ENCODE results near the gene CEACAM7. TPM values are rescaled to one million over a fixed set of nuclear protein-coding genes. Genes with fewer than 3 reads are reported as not detected.
"Not testable (repeated sequence)": the region's sequence is repeated elsewhere in the genome, so short reads cannot be mapped to it uniquely, and the experiment has no call there.

Gene CEACAM7
- total RNA-seq, 2 donors from 2014 or later: not detected

DNA sequence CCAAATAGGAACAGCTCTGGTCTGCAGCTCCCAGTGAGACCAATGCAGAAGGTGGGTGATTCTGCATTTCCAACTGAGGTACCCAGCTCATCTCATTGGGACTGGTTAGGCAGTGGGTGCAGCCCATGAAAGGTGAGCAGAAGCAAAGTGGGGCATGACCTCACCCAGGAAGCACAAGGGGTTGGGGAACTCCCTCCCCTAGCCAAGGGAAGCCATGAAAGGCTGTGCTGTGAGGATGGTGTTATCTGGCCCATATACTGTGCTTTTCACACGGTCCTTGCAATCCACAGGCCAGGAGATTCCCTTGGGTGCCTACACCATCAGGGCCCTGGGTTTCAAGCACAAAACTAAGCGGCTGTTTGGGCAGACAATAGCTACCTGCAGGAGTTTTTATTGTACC is 31.3 kb downstream of the CEACAM7 start:
- H3K9me3 Mint-ChIP-seq; DNase-seq (ENCODE audit: low spot score); H3K4me3 Mint-ChIP-seq; H3K4me1 Mint-ChIP-seq (ENCODE audit: low read depth in 2 of 2): not testable (repeated sequence)
- Mint-ChIP-seq H3K27me3 (peaks cover 43 to 61% of the 10 kb centered on the region in 2 donors), H3K27ac (peak overlapping the region in 1 of 2 donors; percentile 9), H3K36me3 (peaks cover 26% of the 10 kb centered on the region)
- ATAC-seq: peak; percentile 50 to 52

DNA sequence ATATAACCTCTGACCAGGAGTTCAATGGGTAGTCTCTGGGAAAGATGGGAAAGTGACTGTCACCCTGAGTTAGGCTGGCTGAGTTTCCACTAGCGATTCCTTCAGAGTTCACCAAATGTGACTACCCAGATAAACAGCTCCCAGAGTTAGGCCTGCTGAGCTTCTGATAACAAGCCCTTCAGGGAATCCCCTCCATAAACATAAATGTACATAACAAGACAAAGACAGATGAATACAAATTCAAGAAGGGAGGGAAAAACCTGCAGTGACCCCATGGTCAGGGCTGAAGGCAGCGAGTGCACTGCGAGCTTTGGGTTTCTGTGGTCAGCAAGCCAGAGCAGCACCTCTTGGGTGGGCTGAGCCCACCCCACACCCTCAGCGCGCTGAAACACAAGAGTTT is 35.8 kb downstream of the CEACAM7 start:
- no peak overlapping the region for H3K4me3 Mint-ChIP-seq
- peaks cover 17% of the 10 kb centered on the region for H3K36me3 Mint-ChIP-seq
- no peaks in the 10 kb centered on the region for H3K9me3 Mint-ChIP-seq
- H3K27ac Mint-ChIP-seq: no peak overlapping the region
- ATAC-seq: no peak
- no peaks in the 10 kb centered on the region for H3K4me1 Mint-ChIP-seq (ENCODE audit: low read depth in 2 of 2)
- DNase-seq (ENCODE audit: low spot score): no peak
- peaks cover 29 to 41% of the 10 kb centered on the region in 2 donors for H3K27me3 Mint-ChIP-seq

DNA sequence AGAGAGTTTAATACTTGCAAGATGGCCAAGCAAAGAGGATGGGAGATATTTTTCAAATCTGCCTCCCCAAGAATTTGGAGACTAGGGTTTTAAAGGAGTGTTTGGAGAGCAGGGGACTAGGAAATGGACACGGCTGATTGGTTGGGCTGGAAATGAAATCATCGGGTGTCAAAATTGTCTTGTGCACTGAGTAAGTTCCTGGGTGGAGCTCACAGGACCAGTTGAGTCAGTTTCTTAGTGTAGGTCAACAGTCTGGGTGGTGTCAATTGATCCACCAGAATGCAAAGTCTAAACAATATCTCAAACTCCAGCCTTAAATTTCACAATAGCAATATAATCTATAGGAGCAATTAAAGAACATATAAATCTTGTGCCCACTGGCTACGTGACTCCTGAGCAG is 38.2 kb downstream of the CEACAM7 start:
- H3K27ac Mint-ChIP-seq: no peak overlapping the region
- H3K4me3 Mint-ChIP-seq: no peak overlapping the region
- no peaks in the 10 kb centered on the region for H3K9me3 Mint-ChIP-seq
- DNase-seq (ENCODE audit: low spot score) (no peak), ATAC-seq (no peak)
- no peaks in the 10 kb centered on the region for H3K4me1 Mint-ChIP-seq (ENCODE audit: low read depth in 2 of 2)
- peaks cover 27 to 33% of the 10 kb centered on the region in 2 donors for H3K27me3 Mint-ChIP-seq
- peaks cover 12% of the 10 kb centered on the region for H3K36me3 Mint-ChIP-seq

DNA sequence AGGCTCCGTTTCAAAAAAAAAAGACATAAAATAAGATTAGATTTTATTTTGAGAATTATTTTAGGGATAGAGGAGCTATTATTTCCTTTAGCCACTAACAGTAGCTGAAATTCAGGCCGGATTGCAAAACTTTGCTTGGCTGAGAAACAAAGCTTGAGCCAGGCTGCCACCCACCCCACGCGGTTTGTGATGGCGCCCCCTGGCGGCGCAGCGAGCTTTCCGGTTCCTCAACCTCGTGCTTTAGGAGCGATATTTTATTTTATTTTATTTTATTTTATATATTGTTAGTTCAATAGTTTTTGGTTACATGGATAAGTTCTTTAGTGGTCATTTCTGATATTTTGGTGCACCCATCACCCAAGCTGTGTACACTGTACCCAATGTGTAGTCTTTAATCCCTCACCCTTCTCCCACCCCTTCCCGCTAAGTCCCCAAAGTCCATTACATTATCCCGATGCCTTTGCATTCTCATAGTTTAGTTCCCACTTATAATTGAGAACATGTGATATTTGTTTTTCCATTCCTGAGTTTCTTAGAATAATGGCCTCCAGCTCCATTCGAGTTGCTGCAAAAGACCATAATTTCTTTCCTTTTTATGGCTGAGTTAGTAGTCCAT is 41.4 kb downstream of the CEACAM7 start:
- no peaks in the 10 kb centered on the region for H3K4me1 Mint-ChIP-seq (ENCODE audit: low read depth in 2 of 2)
- DNase-seq (ENCODE audit: low spot score) (no peak), ATAC-seq (no peak)
- no peaks in the 10 kb centered on the region for H3K36me3 Mint-ChIP-seq
- no peaks in the 10 kb centered on the region for H3K9me3 Mint-ChIP-seq
- no peak overlapping the region for H3K4me3 Mint-ChIP-seq
- H3K27me3 Mint-ChIP-seq: peaks cover 28 to 30% of the 10 kb centered on the region in 2 donors
- no peak overlapping the region for H3K27ac Mint-ChIP-seq

- H3K27ac Mint-ChIP-seq: no peak overlapping the region
- peak; percentile 66 to 73 for ATAC-seq
- H3K27me3 Mint-ChIP-seq: peaks cover 12 to 19% of the 10 kb centered on the region in 2 donors
- peak; percentile 75 for DNase-seq (ENCODE audit: low spot score)
- H3K36me3 Mint-ChIP-seq: no peaks in the 10 kb centered on the region
- no peak overlapping the region for H3K4me3 Mint-ChIP-seq
- H3K9me3 Mint-ChIP-seq: no peaks in the 10 kb centered on the region
- H3K4me1 Mint-ChIP-seq (ENCODE audit: low read depth in 2 of 2): no peaks in the 10 kb centered on the region
Measured at GRCh38 chr19:41641879-41642485, 46.1 kb downstream of the CEACAM7 start.

DNA sequence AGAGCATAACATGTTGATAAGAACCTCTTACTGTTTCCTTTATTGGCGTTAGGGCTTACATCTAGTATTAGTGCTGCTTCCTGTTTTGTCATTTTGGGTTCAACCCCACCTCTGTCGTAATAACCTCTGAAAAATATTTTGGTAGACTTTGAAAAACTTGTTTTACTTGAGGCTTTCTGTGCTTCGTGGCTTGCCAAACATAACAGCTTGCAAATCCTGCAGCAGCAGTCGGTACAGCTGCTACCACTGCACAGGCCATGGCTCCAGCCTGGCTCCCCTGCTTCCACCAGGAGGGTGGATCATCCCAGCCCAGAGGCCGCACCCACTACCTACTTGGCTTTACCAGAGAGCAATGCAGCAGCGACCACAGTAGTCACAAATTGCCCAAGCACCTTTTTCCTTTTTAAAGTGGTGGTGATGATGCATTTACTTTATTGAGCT is 49.4 kb downstream of the CEACAM7 start:
- Mint-ChIP-seq H3K4me1 (ENCODE audit: low read depth in 2 of 2) (no peaks in the 10 kb centered on the region), H3K27me3 (peaks cover 27 to 50% of the 10 kb centered on the region in 2 donors), H3K36me3 (no peaks in the 10 kb centered on the region), H3K9me3 (no peaks in the 10 kb centered on the region), H3K27ac (no peak overlapping the region), H3K4me3 (no peak overlapping the region)
- ATAC-seq (no peak), DNase-seq (ENCODE audit: low spot score) (no peak)

DNA sequence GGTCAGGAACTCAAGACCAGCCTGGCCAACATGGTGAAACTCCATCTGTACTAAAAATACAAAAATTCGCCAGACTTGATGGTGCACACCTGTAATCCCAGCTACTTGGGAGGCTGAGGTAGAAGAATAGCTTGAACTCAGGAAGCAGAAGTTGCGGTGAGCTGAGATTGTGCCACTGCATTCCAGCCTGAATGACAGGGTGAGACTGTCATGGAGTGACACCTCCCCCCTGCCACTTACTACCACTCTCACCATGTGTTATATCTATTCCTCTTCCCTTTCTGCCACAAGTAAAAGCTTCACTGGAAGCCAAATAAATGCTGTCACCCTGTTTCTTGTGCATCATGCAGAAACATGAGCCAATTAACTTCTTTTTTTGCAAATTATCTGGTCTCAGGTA is 50.6 kb downstream of the CEACAM7 start:
- Mint-ChIP-seq H3K27me3 (peaks cover 30 to 48% of the 10 kb centered on the region in 2 donors), H3K4me1 (ENCODE audit: low read depth in 2 of 2) (no peaks in the 10 kb centered on the region), H3K36me3 (no peaks in the 10 kb centered on the region), H3K27ac (no peak overlapping the region), H3K9me3 (no peaks in the 10 kb centered on the region), H3K4me3 (no peak overlapping the region)
- DNase-seq (ENCODE audit: low spot score) (no peak), ATAC-seq (no peak)

DNA sequence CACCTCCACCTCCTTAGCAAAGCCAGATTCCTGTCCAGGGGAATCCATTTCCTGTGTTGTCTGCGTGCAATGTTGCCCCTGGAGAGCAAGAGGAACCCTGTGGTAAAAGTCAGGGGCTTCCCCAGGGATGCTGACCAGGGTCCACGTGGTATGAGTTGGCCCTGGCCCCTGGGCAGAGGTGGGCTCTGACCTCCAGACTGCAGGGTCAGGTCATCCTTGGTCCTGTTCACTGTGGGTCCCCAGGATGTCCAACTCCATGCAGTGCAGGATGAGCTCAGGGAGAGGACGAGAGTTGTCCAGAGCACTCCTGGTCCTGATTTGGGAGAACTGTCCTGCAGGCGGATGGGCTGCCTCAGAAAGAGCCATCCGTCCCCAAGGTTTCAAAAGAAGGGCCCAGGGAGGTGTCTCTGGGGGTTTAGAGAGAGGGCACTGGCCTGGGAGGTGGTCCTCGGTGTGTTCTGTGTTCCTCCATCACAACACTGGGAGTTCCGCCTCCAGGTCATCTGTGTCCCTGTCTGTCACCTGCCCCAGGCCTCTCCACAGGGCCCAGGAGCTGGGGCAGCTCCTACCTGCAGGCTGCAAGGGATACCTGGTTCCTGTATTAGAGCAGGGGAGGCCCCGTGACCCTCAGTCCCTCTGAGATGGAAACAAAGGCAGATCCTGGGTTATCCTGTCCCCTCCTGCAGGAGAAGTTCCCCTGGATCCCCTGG is 59.9 kb downstream of the CEACAM7 start:
- DNase-seq (ENCODE audit: low spot score): no peak
- H3K4me1 Mint-ChIP-seq (ENCODE audit: low read depth in 2 of 2): no peaks in the 10 kb centered on the region

GRCh38 chr19:41626877-41627276 is 61.2 kb downstream of the CEACAM7 start, which contains the start of gene CEACAM4:
CEACAM4 (minus strand) TSS chr19:41627074; CDS start chr19:41626963, 111 bp downstream.
- no peak within 1 kb of the TSS for H3K27ac Mint-ChIP-seq
- H3K9me3 Mint-ChIP-seq: no peaks in the 10 kb centered on the region
- no peak for DNase-seq (ENCODE audit: low spot score)
- no peak within 1 kb of the TSS for H3K4me3 Mint-ChIP-seq
- H3K36me3 Mint-ChIP-seq: peaks cover 6% of the 10 kb centered on the region
- peaks cover 18 to 25% of the 10 kb centered on the region in 2 donors for H3K27me3 Mint-ChIP-seq
- no peaks in the 10 kb centered on the region for H3K4me1 Mint-ChIP-seq (ENCODE audit: low read depth in 2 of 2)
- no peak for ATAC-seq

More for the DNA sequence above, 59.9 kb downstream of the CEACAM7 start:
- H3K27me3 Mint-ChIP-seq: peaks cover 19 to 25% of the 10 kb centered on the region in 2 donors
- no peaks in the 10 kb centered on the region for H3K9me3 Mint-ChIP-seq
- peak in 1 of 2 donors; percentile 53 for ATAC-seq
- no peak overlapping the region for H3K4me3 Mint-ChIP-seq
- H3K27ac Mint-ChIP-seq: no peak overlapping the region
- H3K36me3 Mint-ChIP-seq: peaks cover 6% of the 10 kb centered on the region

DNA sequence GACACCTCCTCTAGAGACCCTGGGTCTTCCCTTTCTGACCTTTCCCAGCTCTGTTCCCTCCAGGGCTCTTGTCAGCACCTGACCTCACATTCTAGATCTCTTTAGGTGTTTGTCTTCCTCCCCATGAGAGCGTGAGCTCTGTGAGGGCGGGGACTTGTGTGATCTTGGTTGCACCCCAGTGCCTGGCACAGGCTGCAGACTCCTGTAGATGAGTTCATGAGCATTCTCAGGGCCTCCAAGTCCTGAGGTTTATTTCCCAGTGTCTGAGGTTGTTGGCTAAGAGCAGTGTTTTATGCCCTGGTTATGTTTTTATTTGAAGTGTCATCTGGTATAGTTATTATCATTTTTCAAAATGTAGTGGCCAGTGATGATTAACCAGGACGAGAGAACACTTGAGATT is 61.8 kb downstream of the CEACAM7 start:
- DNase-seq (ENCODE audit: low spot score) (no peak), ATAC-seq (no peak)
- H3K9me3 Mint-ChIP-seq: no peaks in the 10 kb centered on the region
- peaks cover 6% of the 10 kb centered on the region for H3K36me3 Mint-ChIP-seq
- H3K27ac Mint-ChIP-seq: no peak overlapping the region
- peaks cover 19 to 25% of the 10 kb centered on the region in 2 donors for H3K27me3 Mint-ChIP-seq
- H3K4me1 Mint-ChIP-seq (ENCODE audit: low read depth in 2 of 2): no peaks in the 10 kb centered on the region
- H3K4me3 Mint-ChIP-seq: no peak overlapping the region

DNA sequence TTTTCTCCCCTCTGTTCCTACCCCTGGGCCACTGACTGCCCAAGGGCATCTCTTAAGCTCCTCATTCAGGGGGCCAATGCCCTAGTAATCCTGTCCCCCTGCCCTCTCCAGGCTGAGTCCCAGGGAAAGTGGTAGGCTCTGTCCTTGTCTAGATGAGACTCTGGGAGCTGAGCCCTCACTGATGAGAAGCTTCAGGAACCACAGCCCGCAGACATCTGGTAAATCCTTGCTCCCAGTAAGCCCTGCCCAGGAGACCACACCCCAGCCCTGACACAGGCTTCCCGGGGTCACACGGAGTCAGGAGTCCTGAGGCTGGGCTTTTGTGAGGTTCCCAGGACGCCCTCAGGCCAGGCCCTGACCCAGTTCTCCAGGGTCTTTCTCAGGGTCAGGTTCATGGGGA is 63.1 kb downstream of the CEACAM7 start:
- H3K27ac Mint-ChIP-seq: no peak overlapping the region
- H3K36me3 Mint-ChIP-seq: peaks cover 2% of the 10 kb centered on the region
- no peak for ATAC-seq
- no peak for DNase-seq (ENCODE audit: low spot score)
- peaks cover 12 to 20% of the 10 kb centered on the region in 2 donors for H3K27me3 Mint-ChIP-seq
- H3K9me3 Mint-ChIP-seq: no peaks in the 10 kb centered on the region
- no peaks in the 10 kb centered on the region for H3K4me1 Mint-ChIP-seq (ENCODE audit: low read depth in 2 of 2)
- no peak overlapping the region for H3K4me3 Mint-ChIP-seq

- Mint-ChIP-seq H3K36me3 (no peaks in the 10 kb centered on the region), H3K27ac (no peak overlapping the region), H3K9me3 (no peaks in the 10 kb centered on the region), H3K4me1 (ENCODE audit: low read depth in 2 of 2) (no peaks in the 10 kb centered on the region), H3K4me3 (no peak overlapping the region), H3K27me3 (peaks cover 12 to 18% of the 10 kb centered on the region in 2 donors)
- no peak for ATAC-seq
- DNase-seq (ENCODE audit: low spot score): no peak
Measured at GRCh38 chr19:41624515-41624914, 63.6 kb downstream of the CEACAM7 start.

DNA sequence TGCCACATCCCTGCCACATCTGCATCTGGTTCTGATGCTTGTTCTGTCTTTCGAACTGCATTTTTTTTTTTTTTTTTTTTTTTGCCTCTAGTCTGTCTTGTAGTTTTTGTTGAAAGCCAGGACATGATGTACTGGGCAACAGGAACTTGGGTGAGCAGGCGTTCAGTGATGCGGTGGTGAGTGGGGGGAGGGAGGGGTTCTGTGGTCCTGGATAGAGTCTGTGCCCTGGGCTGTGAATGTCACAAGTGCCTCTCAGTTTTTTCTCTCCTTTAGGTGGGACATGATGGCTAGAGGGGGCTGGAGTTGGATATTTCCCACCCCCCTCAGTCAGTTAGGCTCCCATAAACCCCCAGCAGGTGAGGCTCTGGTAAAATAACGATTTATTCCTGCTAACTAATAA is 64.7 kb downstream of the CEACAM7 start:
- no peaks in the 10 kb centered on the region for H3K9me3 Mint-ChIP-seq
- no peak overlapping the region for H3K4me3 Mint-ChIP-seq
- H3K36me3 Mint-ChIP-seq: no peaks in the 10 kb centered on the region
- no peaks in the 10 kb centered on the region for H3K4me1 Mint-ChIP-seq (ENCODE audit: low read depth in 2 of 2)
- H3K27ac Mint-ChIP-seq: no peak overlapping the region
- ATAC-seq (no peak), DNase-seq (ENCODE audit: low spot score) (no peak)
- peaks cover 12% of the 10 kb centered on the region in 2 donors for H3K27me3 Mint-ChIP-seq

All from natural killer cell treated with Interleukin-12 subunit alpha and Interleukin-12 subunit beta and Interleukin-15 and Interleukin-18, amount 100 ng/mL, for 72 hours (primary cell).